Measurements from ENCODE around the gene OSM.

The OSM gene

GRCh38 chr22:30285176-30285845 is 18.7 kb upstream of the OSM start:
- DNase-seq (ENCODE audit: low read depth) = no peak

GRCh38 chr22:30284666-30285065 is 18.0 kb upstream of the OSM start:
- DNase-seq (ENCODE audit: low read depth) = no peak

- DNase-seq (ENCODE audit: low read depth) = no peak
These were observed 17.5 kb upstream of the OSM start for GRCh38 chr22:30284172-30284571.

GRCh38 chr22:30283342-30283741 is 16.7 kb upstream of the OSM start:
- DNase-seq (ENCODE audit: low read depth) = no peak

- no peak for DNase-seq (ENCODE audit: low read depth)
These were observed 16.0 kb upstream of the OSM start for GRCh38 chr22:30282616-30283046.

GRCh38 chr22:30280505-30280904 is 13.9 kb upstream of the OSM start:
- DNase-seq (ENCODE audit: low read depth) = no peak

- DNase-seq (ENCODE audit: low read depth) = no peak
These were observed 13.3 kb upstream of the OSM start for GRCh38 chr22:30279932-30280331.

GRCh38 chr22:30279046-30279788 is 12.6 kb upstream of the OSM start:
- no peak for DNase-seq (ENCODE audit: low read depth)

- DNase-seq (ENCODE audit: low read depth) = peak; percentile 49
These were observed 11.1 kb upstream of the OSM start for GRCh38 chr22:30277547-30278344.

GRCh38 chr22:30276039-30276438 is 9.4 kb upstream of the OSM start:
- no peak for DNase-seq (ENCODE audit: low read depth)

GRCh38 chr22:30275625-30276024 is 9.0 kb upstream of the OSM start:
- no peak for DNase-seq (ENCODE audit: low read depth)

GRCh38 chr22:30274437-30274812 is 7.8 kb upstream of the OSM start:
- no peak for DNase-seq (ENCODE audit: low read depth)

- DNase-seq (ENCODE audit: low read depth) = no peak
These were observed 7.2 kb upstream of the OSM start for GRCh38 chr22:30273711-30274436.

GRCh38 chr22:30272781-30273601 is 6.3 kb upstream of the OSM start:
- DNase-seq (ENCODE audit: low read depth) = no peak

GRCh38 chr22:30270832-30271231 is 4.2 kb upstream of the OSM start:
- no peak for DNase-seq (ENCODE audit: low read depth)

- no peak for DNase-seq (ENCODE audit: low read depth)
These were observed 1.7 kb upstream of the OSM start for GRCh38 chr22:30268331-30268730.

- no peak for DNase-seq (ENCODE audit: low read depth)
These were observed 991 bp upstream of the OSM start for GRCh38 chr22:30267382-30268302.

- DNase-seq (ENCODE audit: low read depth) = no peak
These were observed 717 bp downstream of the OSM start for GRCh38 chr22:30265823-30266444.

- DNase-seq (ENCODE audit: low read depth) = no peak
These were observed 1.4 kb downstream of the OSM start for GRCh38 chr22:30265131-30265720.

Data from GM04503 (cell line).